Measurements from ENCODE around the gene STAMBPL1. TPM values are rescaled to one million over a fixed set of nuclear protein-coding genes. Genes with fewer than 3 reads are reported as not detected.

The STAMBPL1 gene
- total and polyA plus RNA-seq, 5 donors: 4.4 to 13.0 (median 10.2) TPM

- ATAC-seq (no peak), DNase-seq (no peak)
- WGBS: 54% methylated on average over 3 of the region's 3 CpGs
- Histone ChIP-seq H3K4me3 (ENCODE audit: low read length) (no peak overlapping the region), H3K9me3 (ENCODE audit: control insufficient read depth, low read length) (no peaks in the 10 kb centered on the region), H3K27ac (ENCODE audit: low read length) (no peak overlapping the region), H3K27me3 (ENCODE audit: control insufficient read depth, insufficient read depth) (no peaks in the 10 kb centered on the region), H3K4me1 (ENCODE audit: control insufficient read depth, insufficient read depth, low read length) (no peaks in the 10 kb centered on the region)
- intact Hi-C loops (cut with DNase I): no loop called here
Observed at GRCh38 chr10:88854684-88855083, 25.4 kb upstream of the STAMBPL1 start.

GRCh38 chr10:88857831-88858230 is 22.2 kb upstream of the STAMBPL1 start:
- ATAC-seq (no peak), DNase-seq (no peak)
- no peaks in the 10 kb centered on the region for H3K27me3 ChIP-seq (ENCODE audit: control insufficient read depth, insufficient read depth)
- no peak overlapping the region for H3K27ac ChIP-seq (ENCODE audit: low read length)
- H3K9me3 ChIP-seq (ENCODE audit: control insufficient read depth, low read length): no peaks in the 10 kb centered on the region
- no peak overlapping the region for H3K4me3 ChIP-seq (ENCODE audit: low read length)
- intact Hi-C loops (cut with DNase I): no loop called here
- no peaks in the 10 kb centered on the region for H3K4me1 ChIP-seq (ENCODE audit: control insufficient read depth, insufficient read depth, low read length)

- intact Hi-C loops (cut with DNase I): no loop called here
- ATAC-seq (no peak), DNase-seq (no peak)
- Histone ChIP-seq H3K27ac (ENCODE audit: low read length) (no peak overlapping the region), H3K4me1 (ENCODE audit: control insufficient read depth, insufficient read depth, low read length) (no peaks in the 10 kb centered on the region), H3K27me3 (ENCODE audit: control insufficient read depth, insufficient read depth) (no peaks in the 10 kb centered on the region), H3K4me3 (ENCODE audit: low read length) (no peak overlapping the region), H3K9me3 (ENCODE audit: control insufficient read depth, low read length) (no peaks in the 10 kb centered on the region)
- 57% methylated on average over 2 of the region's 2 CpGs for WGBS
Observed at GRCh38 chr10:88858491-88858890, 21.6 kb upstream of the STAMBPL1 start.

- intact Hi-C loops (cut with DNase I): no loop called here
- Histone ChIP-seq H3K27me3 (ENCODE audit: control insufficient read depth, insufficient read depth) (no peaks in the 10 kb centered on the region), H3K4me1 (ENCODE audit: control insufficient read depth, insufficient read depth, low read length) (no peaks in the 10 kb centered on the region), H3K4me3 (ENCODE audit: low read length) (no peak overlapping the region), H3K9me3 (ENCODE audit: control insufficient read depth, low read length) (no peaks in the 10 kb centered on the region), H3K27ac (ENCODE audit: low read length) (no peak overlapping the region)
- ATAC-seq: no peak
- 92% methylated on average over 1 of the region's 1 CpG for WGBS
- no peak for DNase-seq
Observed at GRCh38 chr10:88861036-88861435, 19.0 kb upstream of the STAMBPL1 start.

GRCh38 chr10:88865281-88865876 is 14.7 kb upstream of the STAMBPL1 start:
- Histone ChIP-seq H3K4me1 (ENCODE audit: control insufficient read depth, insufficient read depth, low read length) (no peaks in the 10 kb centered on the region), H3K4me3 (ENCODE audit: low read length) (no peak overlapping the region), H3K27ac (ENCODE audit: low read length) (no peak overlapping the region), H3K27me3 (ENCODE audit: control insufficient read depth, insufficient read depth) (no peaks in the 10 kb centered on the region), H3K9me3 (ENCODE audit: control insufficient read depth, low read length) (no peaks in the 10 kb centered on the region)
- intact Hi-C loops (cut with DNase I): no loop called here
- DNase-seq (no peak), ATAC-seq (no peak)
- WGBS: 81% methylated on average over 4 of the region's 4 CpGs

- DNase-seq (no peak), ATAC-seq (no peak)
- no peak overlapping the region for H3K4me3 ChIP-seq (ENCODE audit: low read length)
- intact Hi-C loops (cut with DNase I): no loop called here
- H3K27ac ChIP-seq (ENCODE audit: low read length): no peak overlapping the region
- no peaks in the 10 kb centered on the region for H3K9me3 ChIP-seq (ENCODE audit: control insufficient read depth, low read length)
- H3K4me1 ChIP-seq (ENCODE audit: control insufficient read depth, insufficient read depth, low read length): no peaks in the 10 kb centered on the region
- WGBS: 93% methylated on average over 2 of the region's 2 CpGs
- H3K27me3 ChIP-seq (ENCODE audit: control insufficient read depth, insufficient read depth): no peaks in the 10 kb centered on the region
Observed at GRCh38 chr10:88866454-88866853, 13.6 kb upstream of the STAMBPL1 start.

- Histone ChIP-seq H3K4me1 (ENCODE audit: control insufficient read depth, insufficient read depth, low read length) (peaks cover 2% of the 10 kb centered on the region), H3K9me3 (ENCODE audit: control insufficient read depth, low read length) (no peaks in the 10 kb centered on the region), H3K4me3 (ENCODE audit: low read length) (no peak overlapping the region), H3K27me3 (ENCODE audit: control insufficient read depth, insufficient read depth) (no peaks in the 10 kb centered on the region), H3K27ac (ENCODE audit: low read length) (no peak overlapping the region)
- ATAC-seq: no peak
- DNase-seq: no peak
- intact Hi-C loops (cut with DNase I): no loop called here
Observed at GRCh38 chr10:88870089-88870488, 10.0 kb upstream of the STAMBPL1 start.

- intact Hi-C loops (cut with DNase I): no loop called here
- H3K4me1 ChIP-seq (ENCODE audit: control insufficient read depth, insufficient read depth, low read length): peaks cover 2% of the 10 kb centered on the region
- 26% methylated on average over 2 of the region's 2 CpGs for WGBS
- H3K27me3 ChIP-seq (ENCODE audit: control insufficient read depth, insufficient read depth): no peaks in the 10 kb centered on the region
- DNase-seq (no peak), ATAC-seq (no peak)
- no peaks in the 10 kb centered on the region for H3K9me3 ChIP-seq (ENCODE audit: control insufficient read depth, low read length)
- no peak overlapping the region for H3K4me3 ChIP-seq (ENCODE audit: low read length)
- no peak overlapping the region for H3K27ac ChIP-seq (ENCODE audit: low read length)
Observed at GRCh38 chr10:88873757-88874156, 6.3 kb upstream of the STAMBPL1 start.

GRCh38 chr10:88874281-88874680 is 5.8 kb upstream of the STAMBPL1 start:
- Histone ChIP-seq H3K4me3 (ENCODE audit: low read length) (no peak overlapping the region), H3K27me3 (ENCODE audit: control insufficient read depth, insufficient read depth) (no peaks in the 10 kb centered on the region), H3K9me3 (ENCODE audit: control insufficient read depth, low read length) (no peaks in the 10 kb centered on the region), H3K4me1 (ENCODE audit: control insufficient read depth, insufficient read depth, low read length) (peaks cover 2% of the 10 kb centered on the region), H3K27ac (ENCODE audit: low read length) (no peak overlapping the region)
- DNase-seq (no peak), ATAC-seq (no peak)
- intact Hi-C loops (cut with DNase I): no loop called here
- 46% methylated on average over 2 of the region's 2 CpGs for WGBS

GRCh38 chr10:88875081-88875480 is 5.0 kb upstream of the STAMBPL1 start:
- intact Hi-C loops (cut with DNase I): no loop called here
- Histone ChIP-seq H3K4me3 (ENCODE audit: low read length) (no peak overlapping the region), H3K9me3 (ENCODE audit: control insufficient read depth, low read length) (no peaks in the 10 kb centered on the region), H3K27ac (ENCODE audit: low read length) (no peak overlapping the region), H3K4me1 (ENCODE audit: control insufficient read depth, insufficient read depth, low read length) (peaks cover 2% of the 10 kb centered on the region), H3K27me3 (ENCODE audit: control insufficient read depth, insufficient read depth) (no peaks in the 10 kb centered on the region)
- no peak for ATAC-seq
- DNase-seq: no peak

GRCh38 chr10:88877298-88877697 is 2.7 kb upstream of the STAMBPL1 start:
- no peak for DNase-seq
- no peak overlapping the region for H3K27ac ChIP-seq (ENCODE audit: low read length)
- ATAC-seq: no peak
- intact Hi-C loops (cut with DNase I): no loop called here
- H3K27me3 ChIP-seq (ENCODE audit: control insufficient read depth, insufficient read depth): no peaks in the 10 kb centered on the region
- H3K4me3 ChIP-seq (ENCODE audit: low read length): no peak overlapping the region
- 93% methylated on average over 6 of the region's 6 CpGs for WGBS
- no peaks in the 10 kb centered on the region for H3K9me3 ChIP-seq (ENCODE audit: control insufficient read depth, low read length)
- peaks cover 2% of the 10 kb centered on the region for H3K4me1 ChIP-seq (ENCODE audit: control insufficient read depth, insufficient read depth, low read length)

Measured in right cardiac atrium (tissue), 5 donors.